Mesenteric fat pad (tissue), 1 donor: ENCODE results near the gene DCANP1. TPM values are rescaled to one million over a fixed set of nuclear protein-coding genes. Genes with fewer than 3 reads are reported as not detected.

ENCODE experiments used
- total RNA-seq: library from RNA; stranded (reverse); fragmentation: NEBNext Ultra II Directional; extraction: Animal tissue kit (Norgen Biotek cat#: 25700); gene quantifications from one replicate; pipeline ENCODE4 v1.2.1, GENCODE V29; 2021
- donor health status: DM: yes; HTN: yes; CAD: no.

DCANP1 gene
- total RNA-seq, 1 donor from 2014 or later: not detected

Other genes with a start within 250 kb of the DCANP1 start
- 170 TPM for gene MACROH2A1, start 48.1 kb downstream of the DCANP1 start, total RNA-seq
- not detected for gene TIFAB, start 5.0 kb upstream of the DCANP1 start, total RNA-seq
- gene NEUROG1, start 88.6 kb upstream of the DCANP1 start, total RNA-seq: not detected
- gene CXCL14, start 131.6 kb upstream of the DCANP1 start, total RNA-seq: 26.6 TPM